DMS 273 (cell line): ENCODE measurements around the gene EYS.

Experiments
- DNase-seq: peaks from one replicate; lab custom pipeline; 2025; ENCODE audit not compliant: unreplicated experiment; lab: John Stamatoyannopoulos, UW

EYS gene

DNA sequence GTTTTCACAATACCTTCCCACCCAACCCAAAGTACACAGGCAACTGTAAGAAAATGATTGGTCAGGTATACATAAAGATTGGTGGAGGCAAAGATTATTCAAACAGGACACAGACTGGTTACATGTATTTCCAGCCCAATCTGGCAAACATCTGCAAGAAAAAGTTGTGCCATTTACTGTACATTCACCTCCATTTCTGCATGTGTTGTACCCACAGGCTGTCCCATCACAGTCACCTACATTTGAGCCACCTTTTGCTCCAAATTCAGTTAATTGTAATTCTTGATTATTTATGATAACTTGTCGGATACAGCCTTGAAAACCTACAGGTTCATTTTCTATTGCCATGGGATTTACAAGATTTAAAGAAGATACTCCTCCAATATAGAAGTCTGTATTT is 1985.8 kb downstream of the EYS start:
- DNase-seq = no peak

DNA sequence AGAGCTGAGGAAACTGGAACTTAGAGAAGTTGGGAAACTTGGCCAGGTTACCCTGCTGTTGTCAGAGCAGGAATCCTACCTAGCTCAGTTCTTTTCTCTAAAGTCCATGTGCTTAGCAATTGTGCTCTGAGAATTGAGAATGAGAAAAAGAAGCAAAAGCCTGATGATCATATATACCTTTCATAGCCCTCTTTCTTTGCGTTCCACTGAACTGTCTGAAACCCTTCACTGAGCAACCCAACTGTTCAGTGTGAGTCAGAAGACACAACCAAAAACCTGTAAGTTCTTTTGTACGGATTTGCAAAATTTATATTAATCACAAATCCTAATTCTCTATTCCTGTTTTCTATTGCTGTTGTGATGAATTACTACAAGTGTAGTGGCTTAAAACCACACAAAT is 1990.9 kb downstream of the EYS start:
- DNase-seq = no peak

DNA sequence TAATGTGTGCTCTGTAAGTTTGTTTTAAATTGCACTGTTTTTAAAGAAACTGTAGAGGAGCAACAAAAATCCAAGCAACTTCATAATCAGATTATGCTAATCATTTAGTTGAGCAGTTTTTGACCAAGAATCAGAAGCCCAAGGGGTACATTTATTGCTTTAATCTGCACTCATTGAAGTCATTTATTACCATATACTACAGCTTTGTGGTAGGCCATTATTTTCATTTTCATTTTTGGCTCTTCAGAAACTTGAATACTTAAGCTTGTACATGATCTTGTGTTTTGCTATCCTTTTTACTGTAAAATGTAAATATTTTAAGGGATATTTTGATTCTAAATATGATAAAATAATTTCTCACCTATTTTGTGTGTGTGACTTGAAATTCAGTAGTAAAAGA is 1992.9 kb downstream of the EYS start:
- DNase-seq = no peak

DNA sequence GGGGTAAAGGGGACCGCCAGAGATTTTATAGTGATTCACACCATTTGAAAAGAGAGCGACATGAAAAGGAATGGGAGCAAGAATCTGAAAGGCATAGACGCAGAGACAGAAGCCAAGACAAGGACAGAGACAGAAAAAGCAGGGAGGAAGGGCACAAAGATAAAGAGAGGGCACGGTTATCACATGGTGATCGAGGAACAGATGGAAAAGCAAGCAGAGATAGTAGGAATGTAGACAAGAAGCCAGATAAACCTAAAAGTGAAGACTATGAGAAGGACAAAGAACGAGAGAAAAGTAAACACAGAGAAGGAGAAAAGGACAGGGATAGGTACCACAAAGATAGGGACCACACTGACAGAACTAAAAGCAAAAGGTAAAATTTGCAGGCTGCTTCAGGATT is 1993.7 kb downstream of the EYS start:
- no peak for DNase-seq

DNA sequence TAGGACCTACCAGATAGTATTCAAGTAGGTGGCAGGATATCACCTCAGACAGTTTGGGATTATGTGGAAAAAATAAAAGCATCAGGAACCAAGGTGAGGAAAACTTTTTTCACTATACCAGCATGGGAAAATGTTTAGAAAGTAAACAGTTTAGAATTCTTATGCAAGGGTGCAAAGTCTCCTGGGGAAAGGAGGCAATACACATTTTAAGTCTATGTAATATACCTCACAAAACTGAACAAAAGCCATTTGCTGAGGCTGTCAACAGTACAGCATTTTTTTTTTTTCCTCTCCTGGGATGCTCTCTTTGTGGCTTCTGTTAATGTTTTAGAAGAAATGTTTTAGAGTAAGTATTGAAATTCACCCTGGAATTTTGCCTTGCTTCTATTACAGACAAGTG is 1997.9 kb downstream of the EYS start:
- no peak for DNase-seq

DNA sequence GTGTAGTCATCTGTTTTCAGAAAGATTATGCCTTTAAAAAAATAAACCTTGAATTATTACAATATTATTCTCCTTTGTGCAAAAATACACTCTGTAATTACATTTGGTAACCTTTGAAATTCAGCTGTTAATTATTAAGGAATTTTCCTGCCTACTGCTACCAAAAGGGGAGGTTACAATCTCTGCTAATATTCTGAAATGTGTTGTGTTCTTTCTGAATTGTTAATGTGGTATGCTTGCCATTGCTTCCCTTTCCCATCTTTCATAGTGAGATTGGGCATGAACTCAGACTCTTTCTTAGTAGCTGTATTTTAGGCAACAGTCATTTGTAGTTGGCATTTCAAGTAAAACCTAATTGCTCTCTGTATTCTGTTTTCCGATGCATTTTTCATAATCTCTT is 1998.4 kb downstream of the EYS start:
- no peak for DNase-seq

DNA sequence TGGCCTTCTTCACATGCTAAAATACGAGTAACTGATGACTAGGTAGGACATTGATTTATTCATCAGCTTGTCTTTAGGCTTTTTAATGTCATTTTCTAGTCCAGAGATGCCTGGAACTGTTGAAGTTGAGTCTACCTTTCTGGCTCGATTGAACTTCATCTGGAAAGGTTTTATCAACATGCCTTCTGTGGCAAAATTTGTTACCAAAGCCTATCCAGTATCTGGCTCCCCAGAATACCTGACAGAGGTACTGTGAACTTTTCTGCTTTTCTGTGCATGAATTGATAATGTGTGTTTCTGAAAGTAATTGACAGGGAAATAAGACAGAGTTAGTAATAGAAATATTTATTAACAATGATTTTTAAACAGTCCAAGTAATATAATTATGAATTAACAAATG is 2000.4 kb downstream of the EYS start:
- DNase-seq = no peak

DNA sequence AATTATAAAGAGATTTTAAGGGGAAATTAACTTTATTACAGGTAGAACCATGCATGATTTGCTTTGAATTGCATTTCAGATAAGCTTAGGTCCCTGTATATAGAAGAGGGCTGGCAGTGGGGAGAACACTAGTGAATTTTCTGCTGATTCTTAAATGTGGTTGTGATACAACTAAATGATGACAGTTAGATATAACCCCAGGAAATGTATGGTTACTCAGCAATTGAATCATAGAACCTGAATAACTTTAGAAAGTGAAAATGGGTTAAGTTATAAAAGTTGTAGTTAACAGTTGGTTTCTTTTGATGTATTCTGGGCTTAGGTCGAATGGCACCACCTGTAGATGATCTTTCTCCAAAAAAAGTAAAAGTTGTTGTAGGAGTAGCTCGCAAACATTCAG is 2001.3 kb downstream of the EYS start:
- no peak for DNase-seq

DNA sequence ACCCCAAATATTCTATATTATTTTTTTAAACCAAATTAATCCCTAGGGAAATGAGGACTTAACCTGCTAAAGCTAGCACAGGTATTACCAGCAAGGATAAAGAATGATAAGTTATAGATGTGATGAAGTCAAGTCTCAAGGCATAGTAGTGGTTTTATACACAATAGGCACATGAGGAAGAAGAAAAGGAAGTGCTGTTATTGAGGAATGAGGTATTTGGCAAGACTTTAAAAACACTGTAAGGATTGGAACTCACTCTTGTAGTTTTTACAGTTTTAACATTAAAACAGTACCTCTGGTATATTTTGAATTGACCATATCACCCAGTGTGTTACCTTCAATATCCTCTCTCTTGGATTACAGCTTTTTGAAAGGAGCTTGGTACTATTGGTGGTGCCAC is 2016.8 kb downstream of the EYS start:
- DNase-seq = no peak

DNA sequence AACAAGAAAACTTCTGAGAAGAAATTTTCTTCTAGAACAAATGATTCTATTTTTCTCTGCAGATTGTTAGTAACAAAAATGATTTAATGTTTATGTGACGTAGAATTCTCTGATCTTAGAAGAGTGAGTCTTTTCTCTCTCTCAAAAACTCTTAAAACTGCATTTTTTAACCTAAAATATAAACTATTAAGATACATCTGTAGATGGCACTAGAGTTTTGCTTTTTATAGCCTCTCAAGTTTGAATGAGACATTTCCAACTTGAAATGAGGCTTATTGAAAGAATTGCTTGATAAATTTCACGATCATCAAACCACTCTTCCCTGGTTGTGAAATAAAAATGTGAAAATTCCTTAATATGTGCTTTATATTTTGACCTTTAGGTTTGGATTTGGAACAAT is 2017.6 kb downstream of the EYS start:
- no peak for DNase-seq

DNA sequence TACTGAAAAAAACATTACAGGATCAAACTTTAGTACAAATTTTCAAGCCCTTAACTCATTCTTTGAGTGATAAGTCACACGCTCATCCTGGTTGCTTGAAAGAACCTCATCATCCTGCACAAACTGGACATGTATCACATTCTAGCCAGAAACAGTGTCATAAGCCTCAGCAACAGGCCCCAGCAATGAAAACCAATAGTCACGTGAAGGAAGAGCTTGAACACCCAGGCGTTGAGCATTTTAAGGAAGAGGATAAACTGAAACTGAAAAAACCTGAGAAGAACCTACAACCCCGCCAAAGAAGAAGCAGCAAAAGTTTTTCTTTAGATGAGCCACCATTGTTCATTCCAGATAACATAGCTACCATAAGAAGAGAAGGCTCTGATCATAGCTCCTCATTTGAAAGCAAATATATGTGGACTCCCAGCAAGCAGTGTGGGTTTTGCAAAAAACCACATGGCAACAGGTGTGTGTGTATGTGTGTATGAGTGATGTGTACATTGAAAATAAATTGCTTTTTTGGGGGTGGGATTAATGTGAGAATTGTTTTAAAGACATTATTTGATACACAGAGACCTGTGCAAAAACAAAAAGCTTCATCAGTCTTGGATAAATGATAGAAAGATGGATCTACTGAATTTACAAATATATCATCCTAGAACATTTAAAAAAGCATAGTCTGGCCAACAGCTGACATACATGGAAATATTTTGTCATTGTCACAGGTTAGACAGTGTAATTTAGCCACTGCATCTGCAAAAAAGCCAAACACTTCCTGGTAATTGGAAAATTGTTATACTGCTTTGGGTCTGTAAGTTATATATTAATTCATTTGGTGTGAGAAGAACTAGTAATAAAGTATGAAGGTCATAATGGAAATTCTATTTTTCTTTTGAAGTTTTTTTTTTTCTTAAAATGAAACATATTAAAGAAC is 2021.3 kb downstream of the EYS start:
- no peak for DNase-seq

DNA sequence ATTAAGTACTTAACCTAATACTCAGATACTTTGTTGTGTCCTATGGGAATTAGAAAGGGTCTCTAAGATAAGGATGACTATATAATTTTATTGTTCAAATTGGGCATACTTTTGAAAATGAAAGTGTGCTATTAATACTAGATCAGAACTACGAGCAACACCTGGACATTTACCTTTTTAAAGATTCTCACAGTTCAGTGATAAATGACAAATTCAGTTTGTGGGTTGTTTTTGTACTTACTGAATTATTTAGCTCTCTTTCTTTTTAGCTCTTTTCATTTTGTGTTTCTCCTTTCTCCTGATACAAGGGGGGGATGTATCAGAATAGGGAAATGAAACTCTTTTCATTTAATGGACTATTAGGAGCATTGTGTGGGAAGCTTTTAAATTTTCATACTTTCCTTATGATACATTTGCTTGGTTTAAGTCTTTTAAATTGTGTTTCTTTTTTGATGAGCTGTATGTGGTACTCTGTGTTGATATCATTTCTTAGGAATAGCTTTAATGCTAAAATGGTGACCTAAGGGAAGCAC is 2023.9 kb downstream of the EYS start:
- DNase-seq = no peak

DNA sequence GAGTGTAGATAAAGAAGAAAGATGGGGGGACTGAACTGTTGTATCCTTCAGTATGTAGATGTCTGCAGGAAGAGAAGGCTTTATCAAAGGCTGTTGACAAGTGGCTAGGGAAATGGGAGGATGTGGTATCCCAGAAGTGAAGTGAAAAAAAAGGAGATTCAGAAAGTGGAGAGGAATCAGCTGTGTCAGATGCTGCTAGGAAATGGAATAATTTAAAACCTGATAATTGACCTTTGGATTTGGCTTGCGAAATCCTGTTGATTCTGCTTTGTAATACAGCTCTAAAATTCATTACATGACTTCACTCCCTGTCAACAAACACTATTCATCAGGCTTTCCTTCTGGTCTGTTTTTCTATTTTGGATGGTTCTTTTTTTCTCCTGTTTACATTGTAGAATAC is 2029.7 kb downstream of the EYS start:
- no peak for DNase-seq

DNA sequence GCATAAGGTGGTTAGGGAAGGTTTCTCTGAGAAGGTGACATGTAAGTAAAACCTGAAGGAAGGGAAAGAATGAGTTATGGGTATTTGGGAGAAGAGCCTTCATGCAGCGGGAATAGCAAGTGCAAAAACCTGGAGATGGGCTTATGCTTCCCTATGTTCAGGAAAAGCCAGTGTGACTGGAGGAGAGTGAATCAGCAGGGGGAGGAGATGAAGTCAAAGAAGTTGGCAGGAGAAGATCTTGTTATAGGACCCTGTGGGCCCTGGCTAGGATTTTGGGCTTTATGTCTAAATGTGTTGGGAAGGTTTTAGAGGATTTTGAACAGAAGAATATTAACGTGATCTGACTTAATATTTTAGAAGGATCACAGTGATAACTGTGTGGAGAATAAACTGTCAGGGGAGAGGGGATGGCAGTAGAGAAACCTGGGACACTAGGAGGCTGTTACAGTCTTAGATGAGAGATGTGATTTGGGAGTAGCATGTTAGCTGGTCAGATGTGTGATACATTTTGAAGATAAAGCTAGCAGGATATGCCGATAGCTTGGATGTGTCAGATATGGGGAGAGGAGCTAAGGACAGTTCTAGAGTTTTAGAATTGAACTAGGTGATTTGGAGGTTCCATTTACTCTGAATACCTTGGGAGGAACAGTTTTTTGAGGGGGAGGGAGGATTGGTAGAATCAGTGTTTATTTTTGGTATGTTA is 2030.5 kb downstream of the EYS start:
- DNase-seq = no peak

DNA sequence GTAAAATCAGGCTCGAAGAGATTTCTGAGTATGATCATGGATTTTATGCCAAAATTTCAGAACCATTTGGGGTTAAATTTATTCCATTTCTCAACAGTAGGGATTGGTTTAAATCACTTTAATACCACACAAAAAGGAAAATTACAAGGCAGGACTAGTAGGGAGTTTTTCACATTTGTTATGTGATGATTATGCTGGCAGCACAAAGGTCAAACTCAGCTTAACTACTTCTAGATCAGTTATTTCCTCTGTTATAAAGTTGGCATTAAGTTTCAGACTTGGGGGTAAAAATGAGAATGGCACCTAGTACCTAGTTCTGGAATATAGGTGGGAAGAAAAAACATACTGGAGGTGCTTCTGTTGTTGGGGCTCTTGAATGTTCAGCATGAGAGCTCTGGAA is 2031.9 kb downstream of the EYS start:
- no peak for DNase-seq

DNA sequence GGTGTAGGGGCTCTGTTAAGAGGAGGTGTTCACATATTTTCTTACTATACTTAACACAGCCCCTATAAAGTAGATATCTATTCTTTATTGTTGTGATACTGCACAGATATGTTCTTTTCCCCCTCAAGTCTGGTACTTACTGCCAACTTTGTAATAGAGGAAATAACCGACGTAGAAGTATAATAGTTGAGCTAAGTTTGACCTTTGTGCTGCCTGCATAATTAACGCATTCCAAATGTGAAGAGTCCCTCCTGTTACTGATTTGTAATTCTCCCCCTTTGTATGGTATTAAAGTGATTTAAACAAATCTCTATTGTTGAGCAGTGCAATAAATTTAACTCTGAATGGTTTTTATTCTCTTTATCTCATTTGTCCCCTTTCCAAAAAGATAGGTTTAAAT is 2032.4 kb downstream of the EYS start:
- no peak for DNase-seq

DNA sequence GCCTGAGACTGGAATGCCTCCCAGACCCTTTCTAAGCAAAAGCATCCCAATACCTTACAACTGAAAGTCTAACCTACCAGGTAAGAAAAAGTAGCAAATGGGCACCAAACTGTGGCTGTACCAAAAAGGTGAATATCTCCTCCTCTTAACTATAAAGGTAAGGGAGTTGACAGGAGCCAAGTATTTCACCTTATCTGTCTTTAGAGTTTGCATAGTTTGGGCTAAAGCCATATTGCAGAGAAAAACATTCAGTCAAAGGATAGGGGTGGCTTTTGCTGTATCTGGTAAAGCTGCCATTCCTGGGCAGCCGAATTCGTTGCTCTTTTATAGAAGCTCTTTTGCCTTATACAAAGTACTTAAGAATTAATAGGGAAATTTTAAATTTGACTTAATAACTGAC is 2033.3 kb downstream of the EYS start:
- DNase-seq = no peak

DNA sequence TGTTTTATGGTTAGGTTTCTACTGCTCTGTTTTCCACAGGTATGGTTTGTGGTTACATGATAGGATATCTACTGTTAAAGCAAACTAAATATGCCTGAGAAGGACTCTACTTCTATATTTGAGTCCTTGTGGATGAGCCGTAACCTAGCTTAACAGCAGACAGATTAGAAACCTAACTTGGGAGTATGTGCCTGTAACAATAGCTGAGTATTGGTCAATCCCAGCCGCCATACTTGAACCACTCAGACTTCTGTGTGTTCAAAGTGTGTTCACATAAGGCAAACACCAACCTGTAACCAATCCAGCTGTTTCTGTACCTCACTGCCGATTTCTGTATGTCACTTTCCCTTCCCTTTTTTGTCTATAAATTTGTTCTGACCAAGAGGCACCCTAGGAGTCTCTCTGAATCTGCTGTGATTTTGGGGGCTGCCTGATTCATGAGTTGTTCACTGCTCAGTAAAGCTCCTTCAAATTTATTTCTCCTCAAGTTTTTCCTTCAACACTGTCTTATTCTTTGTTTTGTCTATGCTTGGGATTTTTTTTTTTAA is 2034.4 kb downstream of the EYS start:
- DNase-seq = no peak

DNA sequence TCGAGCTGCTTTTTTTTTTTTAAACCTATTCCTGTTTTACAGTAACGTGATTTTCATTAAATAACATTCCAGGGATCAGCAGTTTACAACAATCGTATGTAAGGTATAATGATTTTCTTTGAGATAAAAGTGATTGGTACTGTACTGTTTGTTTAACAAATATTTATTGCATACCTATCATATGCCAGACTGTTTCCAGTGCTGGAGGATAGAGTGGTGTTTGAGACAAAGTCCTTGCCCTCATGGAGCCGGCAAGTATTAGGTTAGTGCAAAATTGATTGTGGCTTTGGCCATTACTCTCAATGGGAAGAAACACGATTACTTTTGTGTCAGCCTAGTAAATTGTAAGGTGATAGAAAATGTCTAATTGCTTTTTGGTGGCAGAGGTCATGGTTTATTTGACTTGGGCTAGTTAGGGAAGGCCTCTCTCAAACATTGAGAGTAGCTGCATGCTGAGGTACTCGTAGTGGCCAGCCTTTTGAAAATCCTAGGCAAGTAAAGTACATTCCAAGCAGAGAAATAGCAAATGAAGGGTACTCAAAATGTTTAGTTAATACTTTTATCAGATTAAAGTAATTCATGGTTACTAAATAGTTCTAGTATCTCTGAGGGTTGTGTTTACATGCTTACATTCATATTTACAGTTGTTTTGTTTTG is 2035.8 kb downstream of the EYS start:
- DNase-seq = no peak
